BJ (cell line): Measurements from ENCODE around the gene NT5DC3. TPM values are rescaled to one million over a fixed set of nuclear protein-coding genes. Genes with fewer than 3 reads are reported as not detected.

ENCODE experiments used
- CTCF ChIA-PET: fragments of 350-600 bp; formaldehyde crosslinking; extraction: SDS; loops from one replicate; lab custom pipeline; 2021; ENCODE audit warnings: antibody characterized with exemption, inconsistent platforms; lab: Yijun Ruan, JAX
- POLR2A ChIA-PET: fragments of 300-600 bp; sonication (Branson Sonifier 250); formaldehyde crosslinking; extraction: SDS; loops from one replicate; lab custom pipeline; 2021; ENCODE audit warnings: antibody characterized with exemption; lab: Charles Lee
- DNase-seq: peaks from one replicate; pipeline ENCODE4 v3.0.0-alpha.2; 2011; ENCODE audit warnings: low read depth
- H3K27me3 ChIP-seq: 2 replicates; pipeline ENCODE4 v1.6.0; 2011; ENCODE audit warnings: low read length; ENCODE audit not compliant: control insufficient read depth, insufficient read depth
- H3K36me3 ChIP-seq: 2 replicates; pipeline ENCODE4 v1.5.1; 2011; ENCODE audit warnings: low read length; ENCODE audit not compliant: control insufficient read depth, insufficient read depth
- H3K4me3 ChIP-seq: 2 replicates; pipeline ENCODE4 v1.5.1; 2011; ENCODE audit warnings: low read depth, mild to moderate bottlenecking, control low read depth, low read length
- CTCF ChIP-seq: IDR thresholded peaks from 2 replicates; pipeline ENCODE4 v1.5.1; 2011; ENCODE audit warnings: low read depth, mild to moderate bottlenecking, control low read depth, inconsistent platforms, low read length, moderate library complexity; ENCODE audit not compliant: insufficient read depth
- polyA plus RNA-seq: library from polyadenylated mRNA; depleted of rRNA; stranded (reverse); fragments of >200 nt; gene quantifications from 2 replicates; pipeline ENCODE4 v1.2.3, GENCODE V29; 2011

The NT5DC3 gene
- polyA plus RNA-seq, 1 experiment: 1.2 TPM

- no peak for TF ChIP-seq CTCF
- POLR2A ChIA-PET: no interaction called here
- H3K36me3 ChIP-seq: no peaks in the 10 kb centered on the region
- 0 out of 2 replicates have a peak, but pooled peaks cover 2% of the 10 kb centered on the region for H3K27me3 ChIP-seq
- no peak overlapping the region for H3K4me3 ChIP-seq
- CTCF ChIA-PET: no interaction called here
- DNase-seq: no peak
Observed at GRCh38 chr12:103737881-103738280, 103.2 kb downstream of the NT5DC3 start.

- POLR2A ChIA-PET: no interaction called here
- Histone ChIP-seq H3K4me3 (no peak overlapping the region), H3K36me3 (no peaks in the 10 kb centered on the region), H3K27me3 (0 out of 2 replicates have a peak, but pooled peaks cover 2% of the 10 kb centered on the region)
- no peak for DNase-seq
- CTCF ChIA-PET: no interaction called here
- no peak for TF ChIP-seq CTCF
Observed at GRCh38 chr12:103736572-103736971, 104.5 kb downstream of the NT5DC3 start.

GRCh38 chr12:103735291-103735690, 105.7 kb downstream of the NT5DC3 start:
- POLR2A ChIA-PET: no interaction called here
- Histone ChIP-seq H3K36me3 (no peaks in the 10 kb centered on the region), H3K27me3 (0 out of 2 replicates have a peak, but pooled peaks cover 2% of the 10 kb centered on the region), H3K4me3 (no peak overlapping the region)
- CTCF ChIA-PET: no interaction called here
- no peak for DNase-seq
- no peak for TF ChIP-seq CTCF

- no peak for DNase-seq
- TF ChIP-seq CTCF: no peak
- 0 out of 2 replicates have a peak, but pooled peaks cover 2% of the 10 kb centered on the region for H3K27me3 ChIP-seq
- H3K4me3 ChIP-seq: no peak overlapping the region
- no peaks in the 10 kb centered on the region for H3K36me3 ChIP-seq
- ChIA-PET CTCF (no interaction called here), POLR2A (no interaction called here)
Observed at GRCh38 chr12:103734863-103735262, 106.2 kb downstream of the NT5DC3 start.

GRCh38 chr12:103731539-103731938, 109.5 kb downstream of the NT5DC3 start:
- no peak for DNase-seq
- Histone ChIP-seq H3K36me3 (no peaks in the 10 kb centered on the region), H3K27me3 (no peaks in the 10 kb centered on the region), H3K4me3 (no peak overlapping the region)
- POLR2A ChIA-PET: no interaction called here
- CTCF ChIA-PET: no interaction called here
- no peak for TF ChIP-seq CTCF
